Neural cell (in vitro differentiated cells): ENCODE results near the gene FAM117B. TPM values are rescaled to one million over a fixed set of nuclear protein-coding genes. Genes with fewer than 3 reads are reported as not detected.

Experiments used
- H2AFZ ChIP-seq: fragments of 200-600, 300-800 bp; sonication (generic), shearing (Covaris generic); 2 replicates; pipeline ENCODE4 v1.6.0; 2014; ENCODE audit warnings: low read depth, mild to moderate bottlenecking, antibody characterized with exemption, low read length, moderate library complexity
- H3F3A ChIP-seq: fragments of 200-600 bp; shearing (Covaris generic); 2 replicates; pipeline ENCODE4 v1.6.1; 2016; ENCODE audit warnings: mild to moderate bottlenecking, moderate library complexity, mixed read lengths, antibody characterized with exemption, low read length; ENCODE audit not compliant: insufficient read depth, poor library complexity, severe bottlenecking
- H3K27ac ChIP-seq: fragments of 200-600, 300-800 bp; sonication (generic), shearing (Covaris generic); 2 replicates; pipeline ENCODE4 v1.5.1; 2014; ENCODE audit warnings: mild to moderate bottlenecking, low read length, moderate library complexity
- H3K27me3 ChIP-seq: fragments of 300-800, 200-600 bp; sonication (generic), shearing (Covaris generic); 2 replicates; pipeline ENCODE4 v1.6.0; 2014; ENCODE audit warnings: mild to moderate bottlenecking, low read depth, low read length, moderate library complexity; ENCODE audit not compliant: insufficient read depth
- H3K36me3 ChIP-seq: fragments of 300-800, 200-600 bp; sonication (generic), shearing (Covaris generic); 2 replicates; pipeline ENCODE4 v1.5.1; 2014; ENCODE audit warnings: mild to moderate bottlenecking, antibody characterized with exemption, low read length, moderate library complexity; ENCODE audit not compliant: insufficient read depth
- H3K4me2 ChIP-seq: fragments of 300-800, 200-600 bp; sonication (generic), shearing (Covaris generic); 2 replicates; pipeline ENCODE4 v1.6.0; 2014; ENCODE audit warnings: mild to moderate bottlenecking, low read length
- H3K4me3 ChIP-seq: fragments of 300-800, 200-600 bp; sonication (generic), shearing (Covaris generic); 2 replicates; pipeline ENCODE4 v1.5.1; 2014; ENCODE audit warnings: mild to moderate bottlenecking, low read length, moderate library complexity
- H3K79me2 ChIP-seq: fragments of 200-600 bp; shearing (Covaris generic); replicated peaks from 2 replicates; pipeline ENCODE4 v1.6.0; 2014; ENCODE audit warnings: mild to moderate bottlenecking, low read length, moderate library complexity; ENCODE audit not compliant: insufficient read depth
- H3K9ac ChIP-seq: fragments of 300-800, 200-600 bp; sonication (generic), shearing (Covaris generic); 2 replicates; pipeline ENCODE4 v1.6.1; 2016; ENCODE audit warnings: mild to moderate bottlenecking, low read length, mixed read lengths
- H3K9me2 ChIP-seq: fragments of 200-600 bp; shearing (Covaris generic); 2 replicates; pipeline ENCODE4 v1.6.1; 2016; ENCODE audit warnings: mild to moderate bottlenecking, low read length, mixed read lengths; ENCODE audit not compliant: insufficient read depth
- H3K9me3 ChIP-seq: fragments of 200-600, 300-800 bp; sonication (generic), shearing (Covaris generic); 2 replicates; pipeline ENCODE4 v1.6.1; 2016; ENCODE audit warnings: mild to moderate bottlenecking, mixed run types, low read length, moderate library complexity, mixed read lengths
- H4K20me1 ChIP-seq: fragments of 200-600 bp; shearing (Covaris generic); 2 replicates; pipeline ENCODE4 v1.6.1; 2016; ENCODE audit warnings: mild to moderate bottlenecking, mixed run types; ENCODE audit not compliant: insufficient read depth
- EP300 ChIP-seq: fragments of 450-650 bp; conservative IDR thresholded peaks from 2 replicates; pipeline ENCODE4 v1.6.1; 2014; ENCODE audit warnings: antibody characterized with exemption, mild to moderate bottlenecking, moderate library complexity; ENCODE audit not compliant: poor library complexity, severe bottlenecking
- EZH2 ChIP-seq: fragments of 200-600, 300-800 bp; shearing (Covaris generic), sonication (generic); IDR thresholded peaks from 2 replicates; pipeline ENCODE4 v1.6.1; 2014; ENCODE audit warnings: antibody characterized with exemption, low read length, borderline replicate concordance, mild to moderate bottlenecking; ENCODE audit not compliant: insufficient read depth, poor library complexity, severe bottlenecking
- MXI1 ChIP-seq: fragments of 450-650 bp; conservative IDR thresholded peaks from 2 replicates; pipeline ENCODE4 v1.6.1; 2014; ENCODE audit warnings: antibody characterized with exemption, mild to moderate bottlenecking; ENCODE audit not compliant: poor library complexity, severe bottlenecking
- POLR2AphosphoS5 ChIP-seq: IDR thresholded peaks from 2 replicates; pipeline ENCODE4 v1.6.1; 2012
- RAD21 ChIP-seq: fragments of 450-650 bp; conservative IDR thresholded peaks from 2 replicates; pipeline ENCODE4 v1.6.1; 2014; ENCODE audit warnings: antibody characterized with exemption, mild to moderate bottlenecking, moderate library complexity
- SMC3 ChIP-seq: fragments of 450-650 bp; conservative IDR thresholded peaks from 2 replicates; pipeline ENCODE4 v1.6.1; 2014; ENCODE audit warnings: antibody characterized with exemption, mild to moderate bottlenecking, moderate library complexity; ENCODE audit not compliant: poor library complexity
- TAF1 ChIP-seq: IDR thresholded peaks from 2 replicates; pipeline ENCODE4 v1.6.1; 2012; ENCODE audit warnings: low read depth
- polyA plus RNA-seq: library from polyadenylated mRNA; depleted of rRNA; stranded (reverse); fragments of >200 nt; gene quantifications from 2 replicates; pipeline ENCODE4 v1.2.3, GENCODE V29; 2014
- TF ChIP-seq, protein P1 (sequence below): IDR thresholded peaks from 2 replicates; pipeline ENCODE4 v1.6.1; 2012; ENCODE audit warnings: borderline replicate concordance
- TF ChIP-seq, protein P2 (sequence below): fragments of 450-650 bp; IDR thresholded peaks from 2 replicates; pipeline ENCODE4 v1.5.1; 2014; ENCODE audit warnings: antibody characterized with exemption, mild to moderate bottlenecking, moderate library complexity; ENCODE audit not compliant: poor library complexity, severe bottlenecking

Gene FAM117B
- polyA plus RNA-seq, 1 donor from 2014 or later, result 32.9 TPM

DNA sequence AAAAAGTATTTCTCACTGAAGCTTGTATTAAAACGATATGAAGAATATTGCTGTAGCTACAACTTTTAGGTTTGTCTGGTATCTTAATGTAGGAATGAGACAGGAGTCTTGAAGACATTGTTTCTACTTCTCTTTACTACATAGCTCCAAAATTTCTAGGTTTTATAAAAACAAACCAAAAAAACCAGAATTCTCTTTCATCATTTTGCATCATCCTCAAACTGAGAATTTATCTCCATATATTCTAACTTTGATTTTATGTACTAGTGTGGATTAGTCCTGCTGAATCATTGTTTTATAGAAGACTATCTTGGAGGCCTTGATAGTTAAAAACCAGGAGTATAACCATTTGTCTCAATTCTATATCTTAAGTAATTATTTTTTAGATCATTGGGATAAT is 136.6 kb downstream of the FAM117B start:
- no peaks in the 10 kb centered on the region for H4K20me1 ChIP-seq
- TF ChIP-seq RAD21 (no peak), EZH2 (no peak), POLR2AphosphoS5 (no peak), TAF1 (no peak), SMC3 (no peak), EP300 (no peak), MXI1 (no peak)
- TF ChIP-seq, protein P1, sequence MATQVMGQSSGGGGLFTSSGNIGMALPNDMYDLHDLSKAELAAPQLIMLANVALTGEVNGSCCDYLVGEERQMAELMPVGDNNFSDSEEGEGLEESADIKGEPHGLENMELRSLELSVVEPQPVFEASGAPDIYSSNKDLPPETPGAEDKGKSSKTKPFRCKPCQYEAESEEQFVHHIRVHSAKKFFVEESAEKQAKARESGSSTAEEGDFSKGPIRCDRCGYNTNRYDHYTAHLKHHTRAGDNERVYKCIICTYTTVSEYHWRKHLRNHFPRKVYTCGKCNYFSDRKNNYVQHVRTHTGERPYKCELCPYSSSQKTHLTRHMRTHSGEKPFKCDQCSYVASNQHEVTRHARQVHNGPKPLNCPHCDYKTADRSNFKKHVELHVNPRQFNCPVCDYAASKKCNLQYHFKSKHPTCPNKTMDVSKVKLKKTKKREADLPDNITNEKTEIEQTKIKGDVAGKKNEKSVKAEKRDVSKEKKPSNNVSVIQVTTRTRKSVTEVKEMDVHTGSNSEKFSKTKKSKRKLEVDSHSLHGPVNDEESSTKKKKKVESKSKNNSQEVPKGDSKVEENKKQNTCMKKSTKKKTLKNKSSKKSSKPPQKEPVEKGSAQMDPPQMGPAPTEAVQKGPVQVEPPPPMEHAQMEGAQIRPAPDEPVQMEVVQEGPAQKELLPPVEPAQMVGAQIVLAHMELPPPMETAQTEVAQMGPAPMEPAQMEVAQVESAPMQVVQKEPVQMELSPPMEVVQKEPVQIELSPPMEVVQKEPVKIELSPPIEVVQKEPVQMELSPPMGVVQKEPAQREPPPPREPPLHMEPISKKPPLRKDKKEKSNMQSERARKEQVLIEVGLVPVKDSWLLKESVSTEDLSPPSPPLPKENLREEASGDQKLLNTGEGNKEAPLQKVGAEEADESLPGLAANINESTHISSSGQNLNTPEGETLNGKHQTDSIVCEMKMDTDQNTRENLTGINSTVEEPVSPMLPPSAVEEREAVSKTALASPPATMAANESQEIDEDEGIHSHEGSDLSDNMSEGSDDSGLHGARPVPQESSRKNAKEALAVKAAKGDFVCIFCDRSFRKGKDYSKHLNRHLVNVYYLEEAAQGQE, result no peak
- TF ChIP-seq, protein P2, sequence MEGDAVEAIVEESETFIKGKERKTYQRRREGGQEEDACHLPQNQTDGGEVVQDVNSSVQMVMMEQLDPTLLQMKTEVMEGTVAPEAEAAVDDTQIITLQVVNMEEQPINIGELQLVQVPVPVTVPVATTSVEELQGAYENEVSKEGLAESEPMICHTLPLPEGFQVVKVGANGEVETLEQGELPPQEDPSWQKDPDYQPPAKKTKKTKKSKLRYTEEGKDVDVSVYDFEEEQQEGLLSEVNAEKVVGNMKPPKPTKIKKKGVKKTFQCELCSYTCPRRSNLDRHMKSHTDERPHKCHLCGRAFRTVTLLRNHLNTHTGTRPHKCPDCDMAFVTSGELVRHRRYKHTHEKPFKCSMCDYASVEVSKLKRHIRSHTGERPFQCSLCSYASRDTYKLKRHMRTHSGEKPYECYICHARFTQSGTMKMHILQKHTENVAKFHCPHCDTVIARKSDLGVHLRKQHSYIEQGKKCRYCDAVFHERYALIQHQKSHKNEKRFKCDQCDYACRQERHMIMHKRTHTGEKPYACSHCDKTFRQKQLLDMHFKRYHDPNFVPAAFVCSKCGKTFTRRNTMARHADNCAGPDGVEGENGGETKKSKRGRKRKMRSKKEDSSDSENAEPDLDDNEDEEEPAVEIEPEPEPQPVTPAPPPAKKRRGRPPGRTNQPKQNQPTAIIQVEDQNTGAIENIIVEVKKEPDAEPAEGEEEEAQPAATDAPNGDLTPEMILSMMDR, result no peak
- H3K9me3 ChIP-seq, result no peaks in the 10 kb centered on the region
- no peak overlapping the region for H3K9ac ChIP-seq
- H3K9me2 ChIP-seq, result no peaks in the 10 kb centered on the region
- no peak overlapping the region for H2AFZ ChIP-seq
- no peak overlapping the region for H3K4me2 ChIP-seq
- H3K36me3 ChIP-seq, result peaks cover 9% of the 10 kb centered on the region
- no peaks in the 10 kb centered on the region for H3K27me3 ChIP-seq
- H3K4me3 ChIP-seq, result no peak overlapping the region
- H3F3A ChIP-seq, result no peaks in the 10 kb centered on the region
- no peaks in the 10 kb centered on the region for H3K79me2 ChIP-seq
- no peak overlapping the region for H3K27ac ChIP-seq

DNA sequence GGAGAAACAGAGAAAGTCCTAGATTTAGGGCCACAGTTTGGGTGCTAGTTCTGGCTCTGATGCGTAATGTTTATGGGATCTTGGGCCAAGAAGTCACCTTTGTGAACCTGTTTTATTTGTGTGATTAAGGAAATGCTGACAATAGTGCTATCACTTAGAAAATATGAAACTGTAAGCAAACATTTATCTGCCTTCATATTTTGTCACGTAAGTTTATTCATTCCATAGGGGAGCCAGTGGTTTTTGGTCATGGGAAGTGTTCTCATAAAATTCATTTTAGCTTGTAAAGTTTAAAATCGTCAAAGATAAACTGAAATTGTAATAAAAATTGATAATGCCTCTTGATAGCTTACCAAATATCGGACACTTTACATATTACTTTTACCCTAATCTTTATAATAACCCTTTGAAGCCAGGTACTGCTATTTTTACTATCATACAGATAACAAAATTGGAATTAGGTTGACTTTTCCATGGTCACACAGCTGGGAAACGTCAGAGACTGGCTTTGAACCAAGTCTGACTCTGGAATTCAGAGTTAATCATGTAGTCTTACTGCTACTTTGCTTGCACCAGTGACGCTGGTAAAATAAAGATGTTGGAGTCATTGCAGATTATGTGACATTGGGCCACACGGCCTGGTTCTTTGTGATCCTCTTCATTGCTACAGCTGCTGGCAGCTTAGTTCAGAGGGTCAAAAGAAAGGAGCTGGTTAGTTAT is 137.1 kb downstream of the FAM117B start:
- H3K9ac ChIP-seq, result no peak overlapping the region
- no peaks in the 10 kb centered on the region for H4K20me1 ChIP-seq
- no peak overlapping the region for H3K4me3 ChIP-seq
- no peak for TF ChIP-seq POLR2AphosphoS5
- TF ChIP-seq RAD21, result no peak
- TF ChIP-seq SMC3, result no peak
- no peaks in the 10 kb centered on the region for H3K27me3 ChIP-seq
- H2AFZ ChIP-seq, result no peak overlapping the region
- no peak overlapping the region for H3K27ac ChIP-seq
- H3F3A ChIP-seq, result no peaks in the 10 kb centered on the region
- H3K36me3 ChIP-seq, result peaks cover 9% of the 10 kb centered on the region
- no peaks in the 10 kb centered on the region for H3K79me2 ChIP-seq
- H3K9me2 ChIP-seq, result no peaks in the 10 kb centered on the region
- H3K9me3 ChIP-seq, result no peaks in the 10 kb centered on the region
- no peak overlapping the region for H3K4me2 ChIP-seq
